Measurements from ENCODE around the gene B3GNT3. TPM values are rescaled to one million over a fixed set of nuclear protein-coding genes. Genes with fewer than 3 reads are reported as not detected.

B3GNT3 gene
- total and polyA plus RNA-seq, 2 of the 13 experiments (the other 11 are each of a cell fraction or from before 2014, with no cell fraction given), result 0.86 to 4.0 TPM

DNA sequence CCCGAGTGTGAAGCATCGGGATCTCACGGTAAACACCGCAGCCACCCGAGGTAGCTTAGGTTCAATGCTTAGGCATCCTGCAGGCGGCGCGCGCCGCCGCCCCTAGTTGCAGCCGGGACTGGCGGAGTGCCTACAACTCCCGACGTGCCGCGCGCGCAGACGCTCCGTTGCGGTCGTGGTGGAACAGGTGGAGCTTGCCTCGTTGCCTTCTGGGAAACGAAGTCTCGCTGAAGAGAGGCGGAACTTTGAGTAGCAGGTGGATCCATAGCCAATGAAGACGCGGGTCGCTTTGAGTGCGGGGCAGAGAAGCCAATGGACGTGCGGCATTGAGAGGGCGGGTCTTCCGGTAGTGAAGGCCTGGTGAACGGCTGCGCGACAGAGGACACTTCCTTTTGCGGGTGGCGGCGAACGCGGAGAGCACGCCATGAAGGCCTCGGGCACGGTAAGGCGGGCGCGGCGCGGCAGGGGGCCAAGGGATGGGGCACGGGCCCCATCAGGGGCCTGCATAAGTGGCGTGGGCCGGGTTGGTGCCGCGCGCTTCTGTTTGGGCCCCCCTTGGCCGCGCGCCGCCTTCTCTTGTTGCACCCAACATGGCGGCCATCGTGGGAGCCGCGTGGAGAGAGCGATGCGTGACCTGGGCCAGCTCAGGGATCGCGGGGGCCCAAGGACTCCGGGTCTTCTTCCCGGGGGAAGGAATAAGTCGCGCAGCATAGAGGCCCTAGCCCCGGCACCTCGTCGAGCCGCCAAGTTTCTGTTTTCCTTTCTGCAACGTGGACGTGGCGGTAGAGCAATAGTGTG, 64.8 kb downstream of the B3GNT3 start, which contains the start of gene RPL18A (continued):
- TF ChIP-seq MAZ (IDR thresholded peaks at IDR 0.05; ENCODE audit: borderline replicate concordance, low read depth, low read length) (0 out of 2 replicates have a peak, but pooled peaks have one; percentile 18), MAZ (CRISPR knock-in tag; IDR thresholded peaks at IDR 0.05; ENCODE audit: low read depth) (no peak), ESRRA (CRISPR knock-in tag; IDR thresholded peaks at IDR 0.05; ENCODE audit: low read depth) (no peak), KAT7 (CRISPR knock-in tag; IDR thresholded peaks at IDR 0.05; ENCODE audit: borderline replicate concordance) (peak; percentile 82), ZNF317 (CRISPR knock-in tag; IDR thresholded peaks at IDR 0.05) (peak; percentile 32; the same call in 1 of the 2 replicates), ZNF773 (CRISPR knock-in tag; IDR thresholded peaks at IDR 0.05; ENCODE audit: borderline replicate concordance) (no peak), GLI4 (CRISPR knock-in tag; IDR thresholded peaks at IDR 0.05; ENCODE audit: borderline replicate concordance) (0 out of 2 replicates have a peak, but pooled peaks have one; percentile 78), MXI1 (IDR thresholded peaks at IDR 0.05; ENCODE audit: borderline replicate concordance, low read depth, low read length) (peak; percentile 63; the same call in 1 of the 3 replicates), ZNF883 (CRISPR knock-in tag; IDR thresholded peaks at IDR 0.05; ENCODE audit: not compliant biosample characterization) (peak; percentile 93), ASH2L (IDR thresholded peaks at IDR 0.05; ENCODE audit: insufficient read length, low read depth, low read length) (peak; percentile 70), NR2F1 (CRISPR knock-in tag; IDR thresholded peaks at IDR 0.05) (0 out of 4 replicates have a peak, but pooled peaks of 1 of the 2 experiments have one; percentile 19), KDM3A (CRISPR knock-in tag; IDR thresholded peaks at IDR 0.05; ENCODE audit: low read depth) (no peak), SP2 (CRISPR knock-in tag; IDR thresholded peaks at IDR 0.05) (peak; percentile 98), ZNF343 (CRISPR knock-in tag; IDR thresholded peaks at IDR 0.05) (peak; percentile 39; the same call in 1 of the 2 replicates), STAG1 (CRISPR knock-in tag; IDR thresholded peaks at IDR 0.05) (peak; percentile 54), GABPA (IDR thresholded peaks at IDR 0.05; ENCODE audit: low read depth, low read length) (peak; percentile 91), GABPA (CRISPR knock-in tag; IDR thresholded peaks at IDR 0.05; ENCODE audit: low read depth) (peak; percentile 96), KDM2A (CRISPR knock-in tag; IDR thresholded peaks at IDR 0.05; ENCODE audit: borderline replicate concordance, low read depth) (peak; percentile 57)
- TF ChIP-seq, protein P1, sequence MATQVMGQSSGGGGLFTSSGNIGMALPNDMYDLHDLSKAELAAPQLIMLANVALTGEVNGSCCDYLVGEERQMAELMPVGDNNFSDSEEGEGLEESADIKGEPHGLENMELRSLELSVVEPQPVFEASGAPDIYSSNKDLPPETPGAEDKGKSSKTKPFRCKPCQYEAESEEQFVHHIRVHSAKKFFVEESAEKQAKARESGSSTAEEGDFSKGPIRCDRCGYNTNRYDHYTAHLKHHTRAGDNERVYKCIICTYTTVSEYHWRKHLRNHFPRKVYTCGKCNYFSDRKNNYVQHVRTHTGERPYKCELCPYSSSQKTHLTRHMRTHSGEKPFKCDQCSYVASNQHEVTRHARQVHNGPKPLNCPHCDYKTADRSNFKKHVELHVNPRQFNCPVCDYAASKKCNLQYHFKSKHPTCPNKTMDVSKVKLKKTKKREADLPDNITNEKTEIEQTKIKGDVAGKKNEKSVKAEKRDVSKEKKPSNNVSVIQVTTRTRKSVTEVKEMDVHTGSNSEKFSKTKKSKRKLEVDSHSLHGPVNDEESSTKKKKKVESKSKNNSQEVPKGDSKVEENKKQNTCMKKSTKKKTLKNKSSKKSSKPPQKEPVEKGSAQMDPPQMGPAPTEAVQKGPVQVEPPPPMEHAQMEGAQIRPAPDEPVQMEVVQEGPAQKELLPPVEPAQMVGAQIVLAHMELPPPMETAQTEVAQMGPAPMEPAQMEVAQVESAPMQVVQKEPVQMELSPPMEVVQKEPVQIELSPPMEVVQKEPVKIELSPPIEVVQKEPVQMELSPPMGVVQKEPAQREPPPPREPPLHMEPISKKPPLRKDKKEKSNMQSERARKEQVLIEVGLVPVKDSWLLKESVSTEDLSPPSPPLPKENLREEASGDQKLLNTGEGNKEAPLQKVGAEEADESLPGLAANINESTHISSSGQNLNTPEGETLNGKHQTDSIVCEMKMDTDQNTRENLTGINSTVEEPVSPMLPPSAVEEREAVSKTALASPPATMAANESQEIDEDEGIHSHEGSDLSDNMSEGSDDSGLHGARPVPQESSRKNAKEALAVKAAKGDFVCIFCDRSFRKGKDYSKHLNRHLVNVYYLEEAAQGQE (IDR thresholded peaks at IDR 0.05; ENCODE audit: borderline replicate concordance in 1 of 2, low read depth in 1 of 2, low read length in 2 of 2), result peak in 1 of 2 experiments; percentile 75; a peak in 1 of 4 replicates
- TF ChIP-seq, protein P2, sequence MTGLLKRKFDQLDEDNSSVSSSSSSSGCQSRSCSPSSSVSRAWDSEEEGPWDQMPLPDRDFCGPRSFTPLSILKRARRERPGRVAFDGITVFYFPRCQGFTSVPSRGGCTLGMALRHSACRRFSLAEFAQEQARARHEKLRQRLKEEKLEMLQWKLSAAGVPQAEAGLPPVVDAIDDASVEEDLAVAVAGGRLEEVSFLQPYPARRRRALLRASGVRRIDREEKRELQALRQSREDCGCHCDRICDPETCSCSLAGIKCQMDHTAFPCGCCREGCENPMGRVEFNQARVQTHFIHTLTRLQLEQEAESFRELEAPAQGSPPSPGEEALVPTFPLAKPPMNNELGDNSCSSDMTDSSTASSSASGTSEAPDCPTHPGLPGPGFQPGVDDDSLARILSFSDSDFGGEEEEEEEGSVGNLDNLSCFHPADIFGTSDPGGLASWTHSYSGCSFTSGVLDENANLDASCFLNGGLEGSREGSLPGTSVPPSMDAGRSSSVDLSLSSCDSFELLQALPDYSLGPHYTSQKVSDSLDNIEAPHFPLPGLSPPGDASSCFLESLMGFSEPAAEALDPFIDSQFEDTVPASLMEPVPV (CRISPR knock-in tag; IDR thresholded peaks at IDR 0.05), result peak; percentile 33; the same call in 1 of the 2 replicates
- TF ChIP-seq, protein P3, sequence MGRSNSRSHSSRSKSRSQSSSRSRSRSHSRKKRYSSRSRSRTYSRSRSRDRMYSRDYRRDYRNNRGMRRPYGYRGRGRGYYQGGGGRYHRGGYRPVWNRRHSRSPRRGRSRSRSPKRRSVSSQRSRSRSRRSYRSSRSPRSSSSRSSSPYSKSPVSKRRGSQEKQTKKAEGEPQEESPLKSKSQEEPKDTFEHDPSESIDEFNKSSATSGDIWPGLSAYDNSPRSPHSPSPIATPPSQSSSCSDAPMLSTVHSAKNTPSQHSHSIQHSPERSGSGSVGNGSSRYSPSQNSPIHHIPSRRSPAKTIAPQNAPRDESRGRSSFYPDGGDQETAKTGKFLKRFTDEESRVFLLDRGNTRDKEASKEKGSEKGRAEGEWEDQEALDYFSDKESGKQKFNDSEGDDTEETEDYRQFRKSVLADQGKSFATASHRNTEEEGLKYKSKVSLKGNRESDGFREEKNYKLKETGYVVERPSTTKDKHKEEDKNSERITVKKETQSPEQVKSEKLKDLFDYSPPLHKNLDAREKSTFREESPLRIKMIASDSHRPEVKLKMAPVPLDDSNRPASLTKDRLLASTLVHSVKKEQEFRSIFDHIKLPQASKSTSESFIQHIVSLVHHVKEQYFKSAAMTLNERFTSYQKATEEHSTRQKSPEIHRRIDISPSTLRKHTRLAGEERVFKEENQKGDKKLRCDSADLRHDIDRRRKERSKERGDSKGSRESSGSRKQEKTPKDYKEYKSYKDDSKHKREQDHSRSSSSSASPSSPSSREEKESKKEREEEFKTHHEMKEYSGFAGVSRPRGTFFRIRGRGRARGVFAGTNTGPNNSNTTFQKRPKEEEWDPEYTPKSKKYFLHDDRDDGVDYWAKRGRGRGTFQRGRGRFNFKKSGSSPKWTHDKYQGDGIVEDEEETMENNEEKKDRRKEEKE (IDR thresholded peaks at IDR 0.05), result no peak

Measured in HepG2 (cell line).